Osteocyte (in vitro differentiated cells): Measurements from ENCODE around the gene CDC73. TPM values are rescaled to one million over a fixed set of nuclear protein-coding genes. Genes with fewer than 3 reads are reported as not detected.

Experiments used
- DNase-seq: peaks from one replicate; pipeline ENCODE4 v3.0.0; 2021; ENCODE audit warnings: mixed read lengths; ENCODE audit not compliant: unreplicated experiment; ENCODE audit errors: extremely low spot score
- H3K27ac Mint-ChIP-seq: one replicate; pipeline ENCODE4 v1.8.0; 2021; ENCODE audit warnings: mild to moderate bottlenecking, mixed read lengths; ENCODE audit not compliant: unreplicated experiment
- H3K27me3 Mint-ChIP-seq: one replicate; pipeline ENCODE4 v1.8.0; 2021; ENCODE audit warnings: mixed read lengths; ENCODE audit not compliant: unreplicated experiment
- H3K36me3 Mint-ChIP-seq: one replicate; pipeline ENCODE4 v1.8.0; 2021; ENCODE audit warnings: mixed read lengths; ENCODE audit not compliant: unreplicated experiment
- H3K4me1 Mint-ChIP-seq: one replicate; pipeline ENCODE4 v1.8.0; 2021; ENCODE audit warnings: mixed read lengths; ENCODE audit not compliant: unreplicated experiment
- H3K4me3 Mint-ChIP-seq: one replicate; pipeline ENCODE4 v1.8.0; 2021; ENCODE audit warnings: mild to moderate bottlenecking, moderate library complexity, mixed read lengths; ENCODE audit not compliant: unreplicated experiment
- H3K9me3 Mint-ChIP-seq: one replicate; pipeline ENCODE4 v1.8.0; 2021; ENCODE audit warnings: mixed read lengths; ENCODE audit not compliant: unreplicated experiment
- total RNA-seq: library from RNA; stranded (reverse); gene quantifications from 2 replicates; pipeline ENCODE4 v1.2.1, GENCODE V29; 2021
- TF ChIP-seq, protein P1 (sequence below): fragments of 200-600 bp; sonication (generic); IDR thresholded peaks from 2 replicates; pipeline ENCODE4 v1.5.0; 2021; ENCODE audit warnings: antibody characterized with exemption, mild to moderate bottlenecking, moderate library complexity

CDC73 gene
- total RNA-seq, 1 donor from 2014 or later, result 73.3 TPM

DNA sequence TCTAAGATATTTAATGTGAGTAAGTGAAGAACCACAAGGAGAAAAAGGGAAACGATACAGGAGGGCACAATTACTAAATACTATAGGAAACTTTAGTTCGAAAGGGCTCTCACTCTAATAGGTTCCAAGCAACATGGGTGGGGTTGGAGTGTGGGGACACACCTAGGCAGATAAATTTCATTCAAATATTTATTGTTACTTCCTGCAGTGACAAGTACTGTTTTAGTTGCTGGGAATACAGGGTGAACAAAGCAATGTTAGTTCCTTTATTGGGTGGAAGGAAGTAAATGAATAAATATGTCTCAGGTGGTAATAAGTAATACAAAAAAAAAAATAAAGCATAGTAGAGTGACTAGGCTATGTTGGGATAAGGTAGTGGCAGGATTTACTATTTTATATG lies 137.8 kb downstream of the CDC73 start:
- Mint-ChIP-seq H3K36me3 (peaks cover 16% of the 10 kb centered on the region), H3K27me3 (no peaks in the 10 kb centered on the region), H3K4me1 (peaks cover 3% of the 10 kb centered on the region), H3K27ac (no peak overlapping the region), H3K4me3 (no peak overlapping the region), H3K9me3 (peaks cover 5% of the 10 kb centered on the region)
- TF ChIP-seq, protein P1, sequence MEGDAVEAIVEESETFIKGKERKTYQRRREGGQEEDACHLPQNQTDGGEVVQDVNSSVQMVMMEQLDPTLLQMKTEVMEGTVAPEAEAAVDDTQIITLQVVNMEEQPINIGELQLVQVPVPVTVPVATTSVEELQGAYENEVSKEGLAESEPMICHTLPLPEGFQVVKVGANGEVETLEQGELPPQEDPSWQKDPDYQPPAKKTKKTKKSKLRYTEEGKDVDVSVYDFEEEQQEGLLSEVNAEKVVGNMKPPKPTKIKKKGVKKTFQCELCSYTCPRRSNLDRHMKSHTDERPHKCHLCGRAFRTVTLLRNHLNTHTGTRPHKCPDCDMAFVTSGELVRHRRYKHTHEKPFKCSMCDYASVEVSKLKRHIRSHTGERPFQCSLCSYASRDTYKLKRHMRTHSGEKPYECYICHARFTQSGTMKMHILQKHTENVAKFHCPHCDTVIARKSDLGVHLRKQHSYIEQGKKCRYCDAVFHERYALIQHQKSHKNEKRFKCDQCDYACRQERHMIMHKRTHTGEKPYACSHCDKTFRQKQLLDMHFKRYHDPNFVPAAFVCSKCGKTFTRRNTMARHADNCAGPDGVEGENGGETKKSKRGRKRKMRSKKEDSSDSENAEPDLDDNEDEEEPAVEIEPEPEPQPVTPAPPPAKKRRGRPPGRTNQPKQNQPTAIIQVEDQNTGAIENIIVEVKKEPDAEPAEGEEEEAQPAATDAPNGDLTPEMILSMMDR, result no peak
- no peak for DNase-seq

DNA sequence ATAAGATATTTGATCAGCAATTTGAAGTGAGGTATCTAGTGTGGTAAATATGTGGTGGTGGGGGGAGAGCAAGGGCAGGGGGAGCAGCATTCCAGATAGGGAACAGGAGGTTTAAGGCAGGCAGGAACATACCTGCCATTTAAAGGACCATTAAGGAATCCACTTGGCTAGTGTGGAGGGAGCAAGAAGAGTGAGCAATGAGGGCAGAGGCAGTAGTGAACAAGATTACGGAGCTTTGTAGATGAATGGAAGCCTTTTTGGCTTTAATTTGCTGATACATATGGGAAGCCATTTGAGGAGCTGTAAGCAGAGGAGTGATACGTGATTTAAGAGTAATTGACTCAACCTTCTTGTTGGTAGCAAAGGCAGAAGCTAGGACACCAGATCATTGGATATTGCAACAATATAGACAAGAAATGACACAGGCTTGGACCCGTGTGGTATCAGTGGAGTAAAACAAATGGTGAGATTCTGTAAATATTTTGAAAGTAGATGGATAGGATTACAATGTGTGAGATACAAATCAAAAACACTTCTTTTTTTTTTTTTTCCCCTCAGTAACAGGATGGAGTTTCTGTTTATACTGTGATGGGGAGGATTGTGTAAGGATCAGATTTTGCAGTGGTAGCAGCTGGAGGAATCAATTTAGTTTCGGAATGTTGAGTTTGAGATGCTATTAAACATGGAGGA lies 138.4 kb downstream of the CDC73 start:
- H3K36me3 Mint-ChIP-seq, result peaks cover 19% of the 10 kb centered on the region
- DNase-seq, result no peak
- peaks cover 7% of the 10 kb centered on the region for H3K9me3 Mint-ChIP-seq
- H3K4me1 Mint-ChIP-seq, result peaks cover 7% of the 10 kb centered on the region
- no peak overlapping the region for H3K4me3 Mint-ChIP-seq
- TF ChIP-seq, protein P1, result no peak
- no peak overlapping the region for H3K27ac Mint-ChIP-seq
- no peaks in the 10 kb centered on the region for H3K27me3 Mint-ChIP-seq

GRCh38 chr1:193260896-193261295 lies 139.1 kb downstream of the CDC73 start:
- DNase-seq, result no peak
- H3K4me3 Mint-ChIP-seq, result no peak overlapping the region
- peaks cover 7% of the 10 kb centered on the region for H3K4me1 Mint-ChIP-seq
- H3K36me3 Mint-ChIP-seq, result peaks cover 24% of the 10 kb centered on the region
- no peaks in the 10 kb centered on the region for H3K27me3 Mint-ChIP-seq
- TF ChIP-seq, protein P1, result no peak
- peaks cover 7% of the 10 kb centered on the region for H3K9me3 Mint-ChIP-seq
- peak overlapping the region; percentile 6 for H3K27ac Mint-ChIP-seq

GRCh38 chr1:193262661-193263060 lies 140.8 kb downstream of the CDC73 start:
- H3K4me3 Mint-ChIP-seq, result no peak overlapping the region
- H3K27ac Mint-ChIP-seq, result no peak overlapping the region
- peaks cover 7% of the 10 kb centered on the region for H3K4me1 Mint-ChIP-seq
- TF ChIP-seq, protein P1, result no peak
- no peaks in the 10 kb centered on the region for H3K27me3 Mint-ChIP-seq
- peaks cover 28% of the 10 kb centered on the region for H3K36me3 Mint-ChIP-seq
- peaks cover 10% of the 10 kb centered on the region for H3K9me3 Mint-ChIP-seq
- no peak for DNase-seq

GRCh38 chr1:193264313-193265065 lies 142.7 kb downstream of the CDC73 start:
- H3K27me3 Mint-ChIP-seq, result no peaks in the 10 kb centered on the region
- H3K9me3 Mint-ChIP-seq, result peaks cover 10% of the 10 kb centered on the region
- no peak overlapping the region for H3K27ac Mint-ChIP-seq
- DNase-seq, result no peak
- H3K4me1 Mint-ChIP-seq, result peaks cover 7% of the 10 kb centered on the region
- TF ChIP-seq, protein P1, result no peak
- H3K36me3 Mint-ChIP-seq, result peaks cover 33% of the 10 kb centered on the region
- no peak overlapping the region for H3K4me3 Mint-ChIP-seq
